Spleen (tissue), 11 donors: ENCODE results near the gene LYRM4. TPM values are rescaled to one million over a fixed set of nuclear protein-coding genes. Genes with fewer than 3 reads are reported as not detected.

Experiments used
- DNase-seq: peaks from one replicate; pipeline ENCODE4 v3.0.0-alpha.2; 2020
- H3K27ac ChIP-seq, 8 donors: fragments of 200-600 bp; sonication (generic) in 7 of 8; 1 replicate in 4 of 8; 2 replicates in 4 of 8; pipeline versions ENCODE4 v1.5.0 to v1.8.0; 2016 to 2021; ENCODE audit warnings: inconsistent platforms in 4 of 8, mild to moderate bottlenecking in 4 of 8, moderate library complexity in 1 of 8
- H3K27me3 ChIP-seq, 7 donors: fragments of 200-600 bp; sonication (generic) in 6 of 7; replicated peaks in 1 of 7; 1 replicate in 4 of 7; 2 replicates in 3 of 7; pipeline versions ENCODE4 v1.5.0 to v1.8.0; 2016 to 2021; ENCODE audit warnings: inconsistent platforms in 3 of 7, mild to moderate bottlenecking in 1 of 7
- H3K36me3 ChIP-seq, 6 donors: fragments of 200-600 bp; sonication (generic) in 5 of 6; 1 replicate in 4 of 6; 2 replicates in 2 of 6; pipeline versions ENCODE4 v1.5.0 to v1.8.0; 2016 to 2021; ENCODE audit warnings: inconsistent platforms in 2 of 6
- H3K4me1 ChIP-seq, 6 donors: fragments of 200-600 bp; sonication (generic) in 5 of 6; 1 replicate in 3 of 6; 2 replicates in 3 of 6; pipeline versions ENCODE4 v1.5.0 to v1.8.0; 2016 to 2021; ENCODE audit warnings: inconsistent platforms in 3 of 6
- H3K4me3 ChIP-seq, 8 donors: fragments of 200-600 bp; sonication (generic) in 7 of 8; 1 replicate in 4 of 8; 2 replicates in 4 of 8; pipeline versions ENCODE4 v1.5.0 to v1.8.0; 2016 to 2021; ENCODE audit warnings: inconsistent platforms in 4 of 8, mild to moderate bottlenecking in 4 of 8, moderate library complexity in 2 of 8
- H3K9me3 ChIP-seq, 8 donors: fragments of 200-600 bp; sonication (generic) in 7 of 8; 1 replicate in 4 of 8; 2 replicates in 4 of 8; pipeline versions ENCODE4 v1.5.0 to v1.8.0; 2016 to 2021; ENCODE audit warnings: inconsistent platforms in 4 of 8
- POLR2A ChIP-seq, 3 donors: fragments of 450-650 bp; IDR thresholded peaks; one replicate each; pipeline ENCODE4 v1.5.1; 2017; ENCODE audit warnings: antibody characterized with exemption in 3 of 3, mild to moderate bottlenecking in 1 of 3
- POLR2AphosphoS5 ChIP-seq, 3 donors: sonication (generic); formaldehyde crosslinking; IDR thresholded peaks; one replicate each; pipeline ENCODE4 v1.5.1; 2017; ENCODE audit warnings: antibody characterized with exemption in 3 of 3
- WGBS, 5 donors: extraction: QIAGEN DNeasy Blood & Tissue Kit in 3 of 5; methylation state at CpG; one replicate each; pipeline versions ENCODE4 v1.1.5 to v1.1.7; 2013 to 2018; 5-methylcytosine and 5-hydroxymethylcytosine counted together
- intact Hi-C: fragments of 100-400 bp; cut with DNase I; formaldehyde crosslinking; loops from one replicate; pipeline ENCODE4 v1.15.0; 2023; ENCODE audit warnings: low total_unique reads
- polyA plus RNA-seq, 3 donors: library from polyadenylated mRNA; stranded (reverse); fragments of 200-250 nt; gene quantifications; one replicate each; pipeline ENCODE4 v1.2.1, GENCODE V29; 2013
- total RNA-seq, 7 donors: library from RNA; depleted of rRNA in 3 of 7; stranded (reverse); fragments of >200 nt in 3 of 7; fragmentation: NEBNext Ultra II Directional in 4 of 7; extraction: Animal tissue kit (Norgen Biotek cat#: 25700) in 4 of 7; gene quantifications; one replicate each; pipeline versions ENCODE4 v1.1.0 to v1.2.1, GENCODE V29; 2016 to 2021
- TF ChIP-seq, protein P1 (sequence below), 11 experiments: fragments of 200-600 bp in 7 of 11; fragments of 450-650 bp in 4 of 11; sonication (generic) in 4 of 11; IDR thresholded peaks in 8 of 11; conservative IDR thresholded peaks in 3 of 11; 1 replicate in 7 of 11; 2 replicates in 4 of 11; pipeline versions ENCODE4 v1.4.0 to v1.8.0; 2016 to 2021; ENCODE audit warnings: antibody characterized with exemption in 11 of 11, inconsistent platforms in 4 of 11, mild to moderate bottlenecking in 1 of 11
- donor health status: healthy with polysubstance abuse.
- donor health status: DM: no; HTN: no; CAD: no; lungs with moderate emphysema.
- donor health status: DM: no; HTN: no; CAD: no.
- donor health status: Bipolar disorder and iron deficiency.
- donor health status: healthy.
- donor health status: DM: no; HTN: no; CAD: no.
- donor health status: DM: yes; HTN: yes; CAD: no.

Gene LYRM4
- total and polyA plus RNA-seq, 10 donors, result 32.1 to 58.1 (median 38.7) TPM

DNA sequence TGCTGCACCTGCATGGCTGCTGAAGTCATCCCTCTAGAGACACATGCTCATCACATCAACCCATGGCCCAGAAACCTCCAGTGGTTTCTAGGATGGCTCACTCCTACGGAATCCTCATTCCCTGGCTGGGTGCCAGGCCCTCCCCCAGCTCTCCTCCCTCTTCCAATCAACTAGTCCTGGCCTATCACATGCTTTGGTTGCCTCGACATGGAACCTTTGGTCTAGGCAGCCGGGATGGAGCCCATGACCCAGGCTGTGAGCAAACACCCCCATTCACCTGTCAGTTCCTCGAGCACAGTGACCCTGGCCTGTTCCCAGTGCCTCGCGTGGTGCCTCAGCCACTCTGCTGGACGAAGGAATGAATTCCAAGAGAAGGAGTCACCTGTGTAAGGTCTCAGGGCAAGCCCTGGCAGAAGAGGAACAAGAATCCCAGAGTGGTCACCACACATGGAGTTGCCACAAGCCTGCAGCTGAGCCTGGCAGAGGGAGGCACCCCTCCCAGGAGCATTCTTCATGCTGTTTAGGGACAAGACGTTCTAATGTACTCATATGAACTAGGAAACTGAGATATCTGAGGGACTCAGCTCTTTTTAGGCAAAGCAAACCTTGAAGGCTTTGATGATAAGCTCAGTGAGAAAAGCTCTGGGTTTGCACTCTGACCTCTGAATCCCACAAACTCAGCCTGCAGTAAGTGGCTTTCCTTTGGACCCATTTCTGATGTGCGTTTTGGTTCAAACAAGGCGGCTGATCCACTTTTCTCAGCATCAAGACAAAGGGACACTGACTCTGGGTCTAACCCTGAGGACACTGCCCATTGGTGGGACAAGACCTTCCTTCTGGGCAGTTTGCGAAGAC is 135.4 kb downstream of the LYRM4 start:
- H3K27ac ChIP-seq, result no peak overlapping the region
- DNase-seq, result no peak
- H3K36me3 ChIP-seq, result no peaks in the 10 kb centered on the region
- peaks cover 3 to 51% (median 21%) of the 10 kb centered on the region in 6 donors for H3K4me1 ChIP-seq
- no peaks in the 10 kb centered on the region for H3K9me3 ChIP-seq
- no peak overlapping the region for H3K4me3 ChIP-seq
- TF ChIP-seq, protein P1, sequence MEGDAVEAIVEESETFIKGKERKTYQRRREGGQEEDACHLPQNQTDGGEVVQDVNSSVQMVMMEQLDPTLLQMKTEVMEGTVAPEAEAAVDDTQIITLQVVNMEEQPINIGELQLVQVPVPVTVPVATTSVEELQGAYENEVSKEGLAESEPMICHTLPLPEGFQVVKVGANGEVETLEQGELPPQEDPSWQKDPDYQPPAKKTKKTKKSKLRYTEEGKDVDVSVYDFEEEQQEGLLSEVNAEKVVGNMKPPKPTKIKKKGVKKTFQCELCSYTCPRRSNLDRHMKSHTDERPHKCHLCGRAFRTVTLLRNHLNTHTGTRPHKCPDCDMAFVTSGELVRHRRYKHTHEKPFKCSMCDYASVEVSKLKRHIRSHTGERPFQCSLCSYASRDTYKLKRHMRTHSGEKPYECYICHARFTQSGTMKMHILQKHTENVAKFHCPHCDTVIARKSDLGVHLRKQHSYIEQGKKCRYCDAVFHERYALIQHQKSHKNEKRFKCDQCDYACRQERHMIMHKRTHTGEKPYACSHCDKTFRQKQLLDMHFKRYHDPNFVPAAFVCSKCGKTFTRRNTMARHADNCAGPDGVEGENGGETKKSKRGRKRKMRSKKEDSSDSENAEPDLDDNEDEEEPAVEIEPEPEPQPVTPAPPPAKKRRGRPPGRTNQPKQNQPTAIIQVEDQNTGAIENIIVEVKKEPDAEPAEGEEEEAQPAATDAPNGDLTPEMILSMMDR (IDR thresholded peaks at IDR 0.05 in 8 of 11, conservative IDR thresholded peaks at IDR 0.05 in 3 of 11), result no peak
- no peak for TF ChIP-seq POLR2AphosphoS5 (IDR thresholded peaks at IDR 0.05)
- TF ChIP-seq POLR2A (IDR thresholded peaks at IDR 0.05), result no peak
- WGBS, 5 donors, result 88 to 94% (median 93%) methylated on average over 10 to 11 of the region's 11 CpGs
- no peaks in the 10 kb centered on the region for H3K27me3 ChIP-seq
- intact Hi-C loops, result no loop called here

DNA sequence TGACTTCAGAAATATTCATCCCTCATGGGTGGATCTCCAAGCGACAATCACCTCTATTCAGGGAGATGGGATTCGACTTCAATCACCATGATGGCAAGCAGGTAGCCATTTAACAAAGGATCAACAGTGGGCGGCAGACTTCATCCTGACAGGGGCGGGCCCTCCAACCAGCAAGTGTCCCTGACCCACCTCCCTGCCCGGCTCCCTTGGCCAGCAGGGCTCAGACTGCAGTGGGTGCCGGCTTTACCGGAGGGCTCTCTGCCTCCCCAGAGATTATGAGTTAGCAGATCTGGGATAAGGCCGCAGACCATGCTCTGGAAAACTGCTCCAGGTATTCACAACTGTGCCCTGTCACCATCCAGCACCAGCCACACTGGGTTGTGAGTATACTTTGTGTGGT is 136.2 kb downstream of the LYRM4 start:
- WGBS, 5 donors, result 92 to 96% (median 94%) methylated on average over 4 to 8 of the region's 8 CpGs
- no peak for DNase-seq
- no peak overlapping the region for H3K4me3 ChIP-seq
- H3K27ac ChIP-seq, result no peak overlapping the region
- no peaks in the 10 kb centered on the region for H3K9me3 ChIP-seq
- intact Hi-C loops, result no loop called here
- TF ChIP-seq POLR2AphosphoS5 (IDR thresholded peaks at IDR 0.05) (no peak), POLR2A (IDR thresholded peaks at IDR 0.05) (no peak)
- TF ChIP-seq, protein P1 (IDR thresholded peaks at IDR 0.05 in 8 of 11, conservative IDR thresholded peaks at IDR 0.05 in 3 of 11), result no peak
- peaks cover under 1 to 42% (median 16%) of the 10 kb centered on the region in 6 donors for H3K4me1 ChIP-seq
- H3K36me3 ChIP-seq, result no peaks in the 10 kb centered on the region
- H3K27me3 ChIP-seq, result no peaks in the 10 kb centered on the region

DNA sequence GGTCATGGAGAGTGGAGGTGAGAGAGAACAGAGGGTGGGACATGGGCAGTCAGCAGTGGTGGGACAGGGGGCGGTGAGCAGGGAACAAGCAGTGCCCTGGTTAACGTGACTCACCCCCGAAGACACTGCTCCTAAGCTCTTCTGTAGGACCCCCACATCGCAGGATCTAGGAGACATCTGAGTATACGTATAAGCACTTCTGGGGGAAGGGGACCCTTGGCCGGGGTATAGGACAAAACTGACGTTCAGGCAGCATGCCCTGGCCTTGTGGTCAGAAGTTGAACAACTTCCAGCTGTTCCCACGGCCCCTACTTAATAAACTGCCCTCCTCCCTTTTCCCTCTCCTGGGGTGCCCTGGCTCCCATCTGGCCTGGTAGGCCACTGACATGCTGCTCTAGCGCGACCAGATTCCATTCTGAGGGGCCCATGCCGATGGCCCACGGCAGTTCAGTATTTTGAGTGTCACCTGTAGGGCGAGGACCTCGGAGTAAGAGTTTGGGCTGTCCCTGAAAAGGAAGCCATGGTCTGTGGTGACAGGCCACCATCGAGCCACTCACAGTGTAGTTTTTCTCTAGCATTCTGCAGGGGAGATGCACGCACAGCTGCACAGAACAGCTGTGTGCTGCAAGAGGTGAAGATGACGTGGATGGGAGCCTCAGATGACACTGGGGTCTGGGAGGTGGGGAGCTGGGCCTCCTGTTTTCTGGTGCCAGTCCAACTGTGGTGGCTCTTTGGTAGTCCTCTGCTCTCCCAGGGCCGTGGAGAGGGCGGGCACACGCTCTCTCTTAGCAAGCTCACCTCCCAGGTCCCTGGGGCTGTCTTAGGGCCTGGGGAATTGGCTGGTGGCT is 137.2 kb downstream of the LYRM4 start:
- Histone ChIP-seq H3K36me3 (no peaks in the 10 kb centered on the region), H3K4me1 (peaks cover 0 to 33% (median 8%) of the 10 kb centered on the region in 6 donors), H3K9me3 (no peaks in the 10 kb centered on the region), H3K27ac (no peak overlapping the region), H3K4me3 (no peak overlapping the region), H3K27me3 (no peaks in the 10 kb centered on the region)
- intact Hi-C loops, result no loop called here
- WGBS, 5 donors, result 80 to 90% (median 83%) methylated on average over 19 to 20 of the region's 20 CpGs
- TF ChIP-seq POLR2A (IDR thresholded peaks at IDR 0.05) (no peak), POLR2AphosphoS5 (IDR thresholded peaks at IDR 0.05) (no peak)
- TF ChIP-seq, protein P1 (IDR thresholded peaks at IDR 0.05 in 8 of 11, conservative IDR thresholded peaks at IDR 0.05 in 3 of 11), result no peak
- no peak for DNase-seq
